Nephron (organoid): Measurements from ENCODE around the gene KCNQ1OT1.

Experiments
- H3K27ac Mint-ChIP-seq, 3 experiments: 2 replicates each; pipeline ENCODE4 v1.8.0; 2020; ENCODE audit warnings: mixed read lengths in 3 of 3, mild to moderate bottlenecking in 2 of 3, moderate library complexity in 1 of 3
- H3K27me3 Mint-ChIP-seq: 2 replicates; pipeline ENCODE4 v1.8.0; 2021; ENCODE audit warnings: low read depth, mild to moderate bottlenecking, moderate library complexity, mixed read lengths
- H3K36me3 Mint-ChIP-seq: 2 replicates; pipeline ENCODE4 v1.8.0; 2020; ENCODE audit warnings: low read depth, mixed read lengths
- H3K4me1 Mint-ChIP-seq: 2 replicates; pipeline ENCODE4 v1.8.0; 2020; ENCODE audit warnings: mixed read lengths
- H3K4me3 Mint-ChIP-seq, 3 experiments: 2 replicates each; pipeline ENCODE4 v1.8.0; 2020; ENCODE audit warnings: mild to moderate bottlenecking in 3 of 3, mixed read lengths in 3 of 3, moderate library complexity in 2 of 3
- H3K9me3 Mint-ChIP-seq: 2 replicates; pipeline ENCODE4 v1.8.0; 2020; ENCODE audit warnings: mixed read lengths
- TF ChIP-seq, protein P1 (sequence below), 3 experiments: fragments of 200-600 bp; sonication (generic); IDR thresholded peaks; one replicate each; pipeline ENCODE4 v1.5.0; 2021; ENCODE audit warnings: antibody characterized with exemption in 3 of 3; ENCODE audit not compliant: unreplicated experiment in 3 of 3

KCNQ1OT1 gene

DNA sequence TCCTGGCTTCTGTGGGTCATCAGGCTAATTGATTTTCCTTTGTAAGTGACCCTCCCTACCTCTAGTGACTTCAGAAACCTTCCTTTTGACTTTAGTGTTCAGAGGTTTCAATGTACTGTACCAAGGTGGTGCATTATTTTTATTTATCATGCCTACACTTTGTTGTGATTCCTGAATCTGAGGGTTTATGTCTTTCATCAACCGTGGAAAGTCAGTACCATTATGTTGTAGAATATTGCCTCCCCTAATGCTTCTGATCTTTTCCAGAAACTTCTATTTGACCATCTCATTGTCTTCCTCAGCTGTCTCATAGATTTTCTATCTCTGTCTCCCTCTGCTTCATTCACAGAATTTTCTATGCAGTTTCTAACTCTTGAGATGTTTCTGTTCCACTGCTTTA is 105.5 kb downstream of the KCNQ1OT1 start:
- Mint-ChIP-seq H3K27me3 (peaks cover 11% of the 10 kb centered on the region), H3K9me3 (peaks cover 47% of the 10 kb centered on the region), H3K4me3 (no peak overlapping the region), H3K27ac (no peak overlapping the region), H3K36me3 (peaks cover 32% of the 10 kb centered on the region), H3K4me1 (no peaks in the 10 kb centered on the region)
- TF ChIP-seq, protein P1, sequence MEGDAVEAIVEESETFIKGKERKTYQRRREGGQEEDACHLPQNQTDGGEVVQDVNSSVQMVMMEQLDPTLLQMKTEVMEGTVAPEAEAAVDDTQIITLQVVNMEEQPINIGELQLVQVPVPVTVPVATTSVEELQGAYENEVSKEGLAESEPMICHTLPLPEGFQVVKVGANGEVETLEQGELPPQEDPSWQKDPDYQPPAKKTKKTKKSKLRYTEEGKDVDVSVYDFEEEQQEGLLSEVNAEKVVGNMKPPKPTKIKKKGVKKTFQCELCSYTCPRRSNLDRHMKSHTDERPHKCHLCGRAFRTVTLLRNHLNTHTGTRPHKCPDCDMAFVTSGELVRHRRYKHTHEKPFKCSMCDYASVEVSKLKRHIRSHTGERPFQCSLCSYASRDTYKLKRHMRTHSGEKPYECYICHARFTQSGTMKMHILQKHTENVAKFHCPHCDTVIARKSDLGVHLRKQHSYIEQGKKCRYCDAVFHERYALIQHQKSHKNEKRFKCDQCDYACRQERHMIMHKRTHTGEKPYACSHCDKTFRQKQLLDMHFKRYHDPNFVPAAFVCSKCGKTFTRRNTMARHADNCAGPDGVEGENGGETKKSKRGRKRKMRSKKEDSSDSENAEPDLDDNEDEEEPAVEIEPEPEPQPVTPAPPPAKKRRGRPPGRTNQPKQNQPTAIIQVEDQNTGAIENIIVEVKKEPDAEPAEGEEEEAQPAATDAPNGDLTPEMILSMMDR (IDR thresholded peaks at IDR 0.05; ENCODE audit: unreplicated experiment in 3 of 3), result no peak

DNA sequence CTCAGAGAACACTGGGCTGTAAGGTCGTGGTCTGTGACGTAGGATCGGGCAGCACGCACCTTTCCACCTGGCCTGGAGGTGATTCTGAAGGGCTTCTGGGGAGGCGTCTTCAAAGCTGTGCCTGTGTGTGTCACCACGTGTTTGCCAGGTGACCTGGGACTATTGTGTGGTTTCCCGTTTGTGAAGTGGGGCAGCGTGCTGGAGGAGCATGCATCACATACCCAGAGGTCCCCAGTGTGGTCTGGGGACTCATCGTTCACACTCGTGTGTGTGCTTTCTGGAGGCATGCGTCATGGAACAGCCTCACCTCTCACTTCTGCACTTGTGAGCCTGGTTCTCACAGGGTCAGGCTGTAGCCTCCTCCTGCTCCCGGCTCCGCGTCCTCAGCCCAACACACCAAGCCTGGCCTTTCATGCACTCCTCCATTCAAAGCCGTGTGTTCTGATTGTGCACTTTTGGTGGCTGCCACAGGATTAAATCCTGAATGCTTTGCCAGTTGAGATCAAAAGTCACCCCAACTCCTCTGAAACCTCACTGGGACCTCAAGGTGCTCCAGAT is 106.3 kb downstream of the KCNQ1OT1 start:
- Mint-ChIP-seq H3K27ac (no peak overlapping the region), H3K4me3 (no peak overlapping the region), H3K36me3 (peaks cover 27% of the 10 kb centered on the region), H3K9me3 (peaks cover 41% of the 10 kb centered on the region), H3K27me3 (peaks cover 11% of the 10 kb centered on the region), H3K4me1 (no peaks in the 10 kb centered on the region)
- TF ChIP-seq, protein P1 (IDR thresholded peaks at IDR 0.05; ENCODE audit: unreplicated experiment in 3 of 3), result no peak

DNA sequence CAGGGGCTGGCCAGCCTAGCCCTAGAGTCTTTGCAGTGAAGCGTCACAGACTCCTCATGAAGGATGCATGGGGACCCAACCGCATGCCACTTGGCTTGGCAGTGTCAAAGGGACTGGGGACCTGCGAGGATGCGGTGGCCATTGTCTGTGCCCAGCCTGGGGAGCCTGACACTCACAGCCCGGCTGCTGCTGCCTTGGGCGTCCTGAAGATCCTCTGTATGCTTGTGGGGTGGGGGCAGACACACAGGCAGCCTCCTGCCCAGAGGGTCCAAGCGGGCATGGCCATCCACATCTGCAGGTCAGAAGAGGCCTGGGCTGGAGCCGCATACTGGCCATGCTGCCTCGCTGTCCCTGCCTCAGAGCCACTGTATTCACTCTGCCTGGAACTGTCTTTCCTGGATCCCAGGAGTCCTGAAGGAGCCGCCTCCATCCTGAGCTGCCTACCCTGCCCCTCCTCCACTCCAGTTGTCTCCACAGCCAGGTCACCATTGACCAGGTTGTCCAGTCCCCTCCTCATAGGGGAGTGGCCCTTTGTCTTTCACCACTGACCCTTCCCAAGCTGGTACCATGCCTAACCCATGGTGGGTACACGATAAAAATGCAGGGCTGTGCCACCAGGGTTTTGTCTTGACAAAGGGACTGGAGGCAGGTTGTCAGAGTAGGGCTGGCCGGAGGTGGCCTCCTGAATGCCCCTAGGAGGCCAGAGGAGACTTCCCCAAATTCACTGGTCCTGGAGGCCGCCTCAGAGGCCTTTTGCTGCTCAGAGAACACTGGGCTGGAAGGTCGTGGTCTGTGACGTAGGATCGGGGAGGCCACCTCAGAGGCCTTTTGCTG is 107.0 kb downstream of the KCNQ1OT1 start:
- Mint-ChIP-seq H3K4me1 (no peaks in the 10 kb centered on the region), H3K36me3 (peaks cover 27% of the 10 kb centered on the region), H3K4me3 (no peak overlapping the region), H3K27me3 (peaks cover 11% of the 10 kb centered on the region), H3K27ac (no peak overlapping the region), H3K9me3 (peaks cover 37% of the 10 kb centered on the region)
- TF ChIP-seq, protein P1 (IDR thresholded peaks at IDR 0.05; ENCODE audit: unreplicated experiment in 3 of 3), result no peak

DNA sequence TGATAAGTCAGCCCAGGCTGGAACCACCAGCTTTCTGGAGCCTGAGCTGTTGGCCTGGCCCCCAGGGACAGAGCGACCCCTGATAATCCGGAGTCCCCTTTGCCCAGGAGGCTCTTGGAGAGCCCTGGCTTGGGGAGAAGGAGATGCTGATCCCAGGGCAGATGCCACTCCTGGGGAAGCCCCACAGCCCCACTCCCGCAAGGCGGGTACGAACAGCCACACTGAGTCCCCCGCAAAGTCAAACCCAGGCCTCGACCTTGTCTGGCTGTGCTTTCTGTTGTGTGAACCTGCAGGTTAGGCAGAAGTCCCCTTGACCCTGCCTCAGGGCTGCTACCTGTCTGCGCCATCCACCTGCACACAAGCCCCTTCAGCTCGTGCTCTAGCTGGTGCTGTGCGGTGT is 108.0 kb downstream of the KCNQ1OT1 start:
- Mint-ChIP-seq H3K36me3 (peaks cover 22% of the 10 kb centered on the region), H3K27me3 (peaks cover 11% of the 10 kb centered on the region), H3K9me3 (peaks cover 30% of the 10 kb centered on the region), H3K4me1 (no peaks in the 10 kb centered on the region), H3K27ac (no peak overlapping the region), H3K4me3 (no peak overlapping the region)
- TF ChIP-seq, protein P1 (IDR thresholded peaks at IDR 0.05; ENCODE audit: unreplicated experiment in 3 of 3), result no peak

DNA sequence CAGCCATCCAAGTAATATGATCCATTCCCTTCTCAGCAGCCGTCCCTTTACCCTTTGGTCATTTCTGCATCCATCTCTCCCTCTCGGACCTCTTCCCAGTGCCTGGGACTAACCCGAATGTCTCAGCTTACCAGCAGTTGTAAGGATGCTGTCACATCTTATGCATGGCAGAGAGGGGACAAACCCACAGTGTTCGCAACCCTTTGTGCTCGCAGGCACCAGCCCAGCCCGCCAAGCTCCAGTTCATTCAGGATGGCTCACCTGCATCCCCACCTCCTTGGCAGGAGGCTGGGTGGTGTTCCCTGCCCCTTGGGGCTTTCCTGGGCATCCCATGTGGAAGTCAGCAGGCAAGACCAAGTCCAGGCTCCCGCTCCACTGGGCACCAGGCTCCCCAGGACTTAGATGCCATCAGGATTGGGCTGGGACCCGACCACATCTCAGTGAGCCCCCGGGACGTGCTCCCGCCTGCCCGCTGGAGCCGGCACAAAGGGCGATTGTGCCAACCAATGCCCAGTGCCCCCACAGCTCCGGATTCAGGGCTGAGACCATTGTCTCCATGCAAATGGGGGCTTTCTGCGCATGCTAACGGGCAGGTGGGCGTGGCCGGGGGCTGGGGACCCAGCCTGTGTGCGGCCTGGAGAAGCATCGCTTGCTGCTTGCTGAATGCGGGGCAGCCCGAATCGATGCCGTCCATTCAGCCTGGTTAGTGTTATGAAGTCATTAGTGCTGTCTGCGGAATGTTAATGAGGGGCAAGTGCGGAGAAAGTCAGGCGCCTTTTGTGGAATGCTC is 108.6 kb downstream of the KCNQ1OT1 start:
- H3K27me3 Mint-ChIP-seq, result peaks cover 11% of the 10 kb centered on the region
- H3K36me3 Mint-ChIP-seq, result peaks cover 18% of the 10 kb centered on the region
- peaks cover 26% of the 10 kb centered on the region for H3K9me3 Mint-ChIP-seq
- H3K4me3 Mint-ChIP-seq, result no peak overlapping the region
- H3K27ac Mint-ChIP-seq, result no peak overlapping the region
- TF ChIP-seq, protein P1 (IDR thresholded peaks at IDR 0.05; ENCODE audit: unreplicated experiment in 3 of 3), result no peak
- H3K4me1 Mint-ChIP-seq, result no peaks in the 10 kb centered on the region
